Measurements from ENCODE around the gene CNTNAP2.
"Not testable (repeated sequence)": the region's sequence is repeated elsewhere in the genome, so short reads cannot be mapped to it uniquely, and the experiment has no call there.

Gene CNTNAP2

DNA sequence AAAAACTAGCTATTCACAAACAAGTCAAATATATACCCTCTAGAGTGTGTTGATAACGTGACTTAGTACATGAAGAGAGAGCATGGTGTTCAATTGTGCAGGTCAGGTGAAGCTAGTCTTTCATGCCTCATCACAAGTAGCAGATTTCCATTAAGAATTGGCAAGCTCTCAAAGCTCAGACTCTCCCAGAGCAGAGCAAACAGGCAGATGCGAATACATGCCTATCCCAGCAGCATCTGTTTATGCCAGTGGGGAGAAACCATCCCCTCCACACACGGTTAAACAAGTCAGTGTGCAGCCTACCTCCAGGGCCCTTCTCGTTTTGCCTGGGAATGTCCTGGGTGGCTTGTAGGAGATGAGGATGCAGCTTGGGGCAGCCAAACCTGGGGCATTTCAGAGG is 1941.5 kb downstream of the CNTNAP2 start:
- Histone ChIP-seq H3K27ac (ENCODE audit: insufficient read depth, low read length, poor library complexity, severe bottlenecking) (no peak overlapping the region), H3K9me3 (ENCODE audit: control insufficient read depth, low read length) (no peaks in the 10 kb centered on the region), H3K36me3 (ENCODE audit: control insufficient read depth, insufficient read depth, low read length) (no peaks in the 10 kb centered on the region), H3K27me3 (replicated peaks; ENCODE audit: control insufficient read depth, insufficient read depth, low read length, poor library complexity, severe bottlenecking) (no peaks in the 10 kb centered on the region), H3K4me1 (ENCODE audit: control insufficient read depth, insufficient read depth, low read length, poor library complexity, severe bottlenecking) (no peaks in the 10 kb centered on the region), H3K4me3 (ENCODE audit: insufficient read depth, low read depth, low read length, poor library complexity, severe bottlenecking) (no peak overlapping the region)
- no peak for DNase-seq

DNA sequence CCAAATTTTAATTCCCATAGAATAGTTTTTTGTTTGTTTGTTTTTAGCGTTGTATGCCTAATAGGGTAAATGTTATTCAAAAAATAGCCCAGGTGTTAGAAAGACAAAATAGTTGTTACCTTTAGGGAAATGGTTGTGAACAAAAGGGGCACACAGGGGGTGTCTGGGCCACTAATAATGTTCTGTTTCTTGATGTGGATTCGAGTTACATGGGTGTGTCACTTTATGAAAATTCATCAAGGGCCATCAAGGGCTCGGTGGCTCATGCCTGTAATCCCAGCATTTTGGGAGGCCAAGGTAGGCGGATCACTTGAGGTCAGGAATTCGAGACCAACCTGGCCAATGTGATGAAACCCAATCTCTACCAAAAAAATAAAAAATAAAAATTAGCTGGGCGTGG is 1942.2 kb downstream of the CNTNAP2 start:
- Histone ChIP-seq H3K27ac (ENCODE audit: insufficient read depth, low read length, poor library complexity, severe bottlenecking) (no peak overlapping the region), H3K4me3 (ENCODE audit: insufficient read depth, low read depth, low read length, poor library complexity, severe bottlenecking) (no peak overlapping the region), H3K27me3 (replicated peaks; ENCODE audit: control insufficient read depth, insufficient read depth, low read length, poor library complexity, severe bottlenecking) (no peaks in the 10 kb centered on the region), H3K36me3 (ENCODE audit: control insufficient read depth, insufficient read depth, low read length) (no peaks in the 10 kb centered on the region), H3K4me1 (ENCODE audit: control insufficient read depth, insufficient read depth, low read length, poor library complexity, severe bottlenecking) (no peaks in the 10 kb centered on the region), H3K9me3 (ENCODE audit: control insufficient read depth, low read length) (no peaks in the 10 kb centered on the region)
- no peak for DNase-seq

DNA sequence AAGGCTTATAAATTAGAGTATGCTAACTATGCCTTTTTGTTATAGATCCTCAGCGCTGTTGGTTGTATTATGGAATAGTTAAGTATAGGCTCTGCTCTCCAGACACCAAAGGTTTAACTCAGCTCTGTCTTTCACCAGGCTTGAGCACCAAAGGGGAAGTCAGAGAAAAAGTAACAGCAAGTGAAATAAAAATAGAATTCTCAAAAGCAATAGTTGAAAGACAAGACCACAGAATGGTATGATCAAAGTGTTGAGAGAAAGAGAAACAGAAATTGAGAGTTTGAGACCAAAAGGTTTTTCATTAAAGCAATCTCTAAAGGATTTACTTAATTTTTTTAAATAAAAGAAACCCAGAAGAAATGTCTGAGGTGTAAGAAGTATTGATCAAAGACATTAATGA is 1944.1 kb downstream of the CNTNAP2 start:
- H3K27ac ChIP-seq (ENCODE audit: insufficient read depth, low read length, poor library complexity, severe bottlenecking): no peak overlapping the region
- DNase-seq: no peak

DNA sequence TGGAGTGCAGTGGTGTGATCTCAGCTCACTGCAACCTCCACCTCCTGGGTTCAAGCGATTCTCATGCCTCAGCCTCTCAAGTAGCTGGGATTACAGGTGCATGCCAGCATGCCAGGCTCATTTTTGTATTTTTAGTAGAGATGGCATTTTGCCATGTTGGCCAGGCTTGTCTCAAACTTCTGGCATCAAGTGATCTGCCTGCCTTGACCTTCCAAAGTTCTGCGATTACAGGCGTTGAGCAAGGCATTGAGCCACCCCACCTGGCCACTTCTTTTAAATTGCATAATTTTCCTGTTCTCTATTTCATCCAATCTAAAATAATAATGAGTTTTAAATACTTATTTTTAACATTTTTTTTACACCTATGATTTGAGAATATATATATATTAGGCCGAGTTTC is 1961.5 kb downstream of the CNTNAP2 start:
- not testable (repeated sequence) for H3K4me1 ChIP-seq (ENCODE audit: control insufficient read depth, insufficient read depth, low read length, poor library complexity, severe bottlenecking); H3K27ac ChIP-seq (ENCODE audit: insufficient read depth, low read length, poor library complexity, severe bottlenecking); H3K9me3 ChIP-seq (ENCODE audit: control insufficient read depth, low read length); H3K27me3 ChIP-seq (replicated peaks; ENCODE audit: control insufficient read depth, insufficient read depth, low read length, poor library complexity, severe bottlenecking); H3K4me3 ChIP-seq (ENCODE audit: insufficient read depth, low read depth, low read length, poor library complexity, severe bottlenecking); H3K36me3 ChIP-seq (ENCODE audit: control insufficient read depth, insufficient read depth, low read length); DNase-seq

More for the DNA sequence above, 1944.1 kb downstream of the CNTNAP2 start:
- no peaks in the 10 kb centered on the region for H3K4me1 ChIP-seq (ENCODE audit: control insufficient read depth, insufficient read depth, low read length, poor library complexity, severe bottlenecking)
- no peaks in the 10 kb centered on the region for H3K27me3 ChIP-seq (replicated peaks; ENCODE audit: control insufficient read depth, insufficient read depth, low read length, poor library complexity, severe bottlenecking)
- no peak overlapping the region for H3K4me3 ChIP-seq (ENCODE audit: insufficient read depth, low read depth, low read length, poor library complexity, severe bottlenecking)
- H3K36me3 ChIP-seq (ENCODE audit: control insufficient read depth, insufficient read depth, low read length): no peaks in the 10 kb centered on the region
- H3K9me3 ChIP-seq (ENCODE audit: control insufficient read depth, low read length): no peaks in the 10 kb centered on the region

DNA sequence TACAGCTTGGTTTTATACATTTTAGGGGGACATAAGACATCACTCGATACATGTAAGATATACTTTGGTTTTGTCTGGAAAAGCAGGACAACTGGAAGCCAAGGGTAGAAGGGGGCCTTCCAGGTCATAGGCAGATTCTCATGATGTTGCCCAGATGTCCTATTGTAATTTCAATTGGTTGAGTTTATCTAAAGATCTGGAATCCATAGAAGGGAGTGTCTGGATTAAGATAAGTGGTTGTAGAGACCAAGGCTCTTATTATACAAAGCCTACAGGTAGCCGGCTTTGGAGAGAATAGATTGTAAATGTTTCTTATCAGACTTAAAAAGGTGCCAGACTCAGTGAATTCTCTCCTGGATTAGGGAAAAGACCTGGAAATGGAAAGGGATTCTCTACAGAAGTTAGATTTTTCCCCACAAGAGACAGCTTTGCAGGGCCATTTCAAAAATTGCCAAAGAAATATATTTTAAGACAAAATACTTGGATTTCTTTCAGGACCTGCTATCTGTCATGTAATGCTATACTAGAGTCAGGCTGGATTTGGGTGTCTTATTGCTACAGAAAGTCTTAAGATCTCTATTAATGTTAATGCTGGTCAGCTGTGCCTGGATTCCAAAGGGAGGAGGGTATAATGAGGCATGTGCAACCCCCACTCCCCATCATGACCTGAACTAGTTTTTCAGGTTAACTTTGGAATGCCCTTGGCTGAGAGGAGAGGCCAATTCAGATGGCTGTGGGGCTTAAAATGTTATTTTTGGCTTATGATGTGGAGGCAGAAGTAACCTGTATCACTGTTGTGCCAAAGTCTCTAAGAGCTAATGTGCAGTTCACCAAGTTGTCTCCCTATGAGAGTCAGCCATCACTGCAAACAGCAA is 1962.8 kb downstream of the CNTNAP2 start:
- H3K36me3 ChIP-seq (ENCODE audit: control insufficient read depth, insufficient read depth, low read length): no peaks in the 10 kb centered on the region
- H3K9me3 ChIP-seq (ENCODE audit: control insufficient read depth, low read length): no peaks in the 10 kb centered on the region
- no peaks in the 10 kb centered on the region for H3K27me3 ChIP-seq (replicated peaks; ENCODE audit: control insufficient read depth, insufficient read depth, low read length, poor library complexity, severe bottlenecking)
- H3K4me3 ChIP-seq (ENCODE audit: insufficient read depth, low read depth, low read length, poor library complexity, severe bottlenecking): no peak overlapping the region
- no peak overlapping the region for H3K27ac ChIP-seq (ENCODE audit: insufficient read depth, low read length, poor library complexity, severe bottlenecking)
- no peaks in the 10 kb centered on the region for H3K4me1 ChIP-seq (ENCODE audit: control insufficient read depth, insufficient read depth, low read length, poor library complexity, severe bottlenecking)
- DNase-seq: no peak

DNA sequence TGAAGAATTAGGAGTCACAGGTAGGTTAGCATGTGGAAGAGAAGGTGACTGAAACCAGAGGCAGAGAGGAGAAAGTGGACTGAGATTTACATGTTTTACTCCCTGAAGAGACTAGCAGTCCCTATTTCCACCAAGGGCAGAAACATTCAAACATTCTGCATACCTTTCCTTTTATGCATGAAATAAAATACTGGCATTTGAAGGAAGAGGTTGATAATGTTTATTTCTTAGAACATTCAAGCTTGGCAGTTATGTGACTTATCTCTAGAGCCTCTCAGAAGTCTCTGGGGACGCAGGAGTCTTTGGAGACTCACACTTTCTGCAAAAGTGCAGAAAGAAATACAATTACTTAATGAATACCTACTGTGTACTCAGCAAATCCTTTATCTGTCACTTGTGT is 1966.8 kb downstream of the CNTNAP2 start:
- DNase-seq: no peak
- H3K9me3 ChIP-seq (ENCODE audit: control insufficient read depth, low read length): no peaks in the 10 kb centered on the region
- no peaks in the 10 kb centered on the region for H3K27me3 ChIP-seq (replicated peaks; ENCODE audit: control insufficient read depth, insufficient read depth, low read length, poor library complexity, severe bottlenecking)
- no peak overlapping the region for H3K27ac ChIP-seq (ENCODE audit: insufficient read depth, low read length, poor library complexity, severe bottlenecking)
- H3K36me3 ChIP-seq (ENCODE audit: control insufficient read depth, insufficient read depth, low read length): no peaks in the 10 kb centered on the region
- H3K4me1 ChIP-seq (ENCODE audit: control insufficient read depth, insufficient read depth, low read length, poor library complexity, severe bottlenecking): no peaks in the 10 kb centered on the region
- H3K4me3 ChIP-seq (ENCODE audit: insufficient read depth, low read depth, low read length, poor library complexity, severe bottlenecking): no peak overlapping the region

DNA sequence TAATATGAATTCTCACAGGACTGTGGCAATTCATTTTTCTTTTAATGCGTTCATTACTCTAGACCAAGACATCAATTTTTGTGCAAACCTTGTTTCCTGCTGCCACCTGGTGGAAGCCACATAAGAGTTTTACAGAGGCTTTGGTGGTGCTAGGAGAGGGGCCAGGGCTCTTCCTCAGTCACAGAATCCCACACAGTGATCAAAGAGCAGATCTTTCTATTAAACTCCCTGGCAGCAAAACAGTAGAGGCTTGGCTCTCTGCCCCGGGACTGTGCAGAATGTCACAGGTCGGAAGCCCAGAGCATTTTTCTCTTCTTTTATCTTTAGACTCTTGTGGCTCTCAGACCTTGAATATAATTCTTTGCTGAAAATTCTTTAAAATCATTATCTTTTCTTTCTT is 1967.5 kb downstream of the CNTNAP2 start:
- Histone ChIP-seq H3K36me3 (ENCODE audit: control insufficient read depth, insufficient read depth, low read length) (no peaks in the 10 kb centered on the region), H3K9me3 (ENCODE audit: control insufficient read depth, low read length) (no peaks in the 10 kb centered on the region), H3K4me1 (ENCODE audit: control insufficient read depth, insufficient read depth, low read length, poor library complexity, severe bottlenecking) (no peaks in the 10 kb centered on the region), H3K27me3 (replicated peaks; ENCODE audit: control insufficient read depth, insufficient read depth, low read length, poor library complexity, severe bottlenecking) (no peaks in the 10 kb centered on the region), H3K27ac (ENCODE audit: insufficient read depth, low read length, poor library complexity, severe bottlenecking) (no peak overlapping the region), H3K4me3 (ENCODE audit: insufficient read depth, low read depth, low read length, poor library complexity, severe bottlenecking) (no peak overlapping the region)
- DNase-seq: no peak

DNA sequence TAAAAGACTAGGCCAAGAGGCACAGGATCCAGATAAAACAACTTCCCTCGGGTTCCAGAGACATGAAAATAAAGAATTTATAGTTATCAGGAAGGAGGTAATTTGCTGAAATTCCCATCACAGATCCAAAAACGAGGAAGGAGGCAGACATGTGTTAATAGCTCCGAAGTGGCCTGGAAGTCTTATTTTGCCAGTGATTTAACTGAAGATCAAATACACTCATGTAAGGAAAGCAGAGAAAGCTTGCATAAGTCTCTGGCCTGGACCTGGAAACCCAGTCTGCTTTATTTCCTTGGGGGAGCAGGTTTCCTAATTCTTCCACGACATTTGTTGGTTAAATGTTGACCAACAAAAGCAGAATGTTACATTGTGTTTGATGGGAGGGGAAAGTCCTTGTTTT is 1975.3 kb downstream of the CNTNAP2 start:
- H3K4me3 ChIP-seq (ENCODE audit: insufficient read depth, low read depth, low read length, poor library complexity, severe bottlenecking): no peak overlapping the region
- H3K27ac ChIP-seq (ENCODE audit: insufficient read depth, low read length, poor library complexity, severe bottlenecking): no peak overlapping the region
- H3K9me3 ChIP-seq (ENCODE audit: control insufficient read depth, low read length): no peaks in the 10 kb centered on the region
- H3K27me3 ChIP-seq (replicated peaks; ENCODE audit: control insufficient read depth, insufficient read depth, low read length, poor library complexity, severe bottlenecking): no peaks in the 10 kb centered on the region
- H3K36me3 ChIP-seq (ENCODE audit: control insufficient read depth, insufficient read depth, low read length): no peaks in the 10 kb centered on the region
- no peaks in the 10 kb centered on the region for H3K4me1 ChIP-seq (ENCODE audit: control insufficient read depth, insufficient read depth, low read length, poor library complexity, severe bottlenecking)
- DNase-seq: no peak

DNA sequence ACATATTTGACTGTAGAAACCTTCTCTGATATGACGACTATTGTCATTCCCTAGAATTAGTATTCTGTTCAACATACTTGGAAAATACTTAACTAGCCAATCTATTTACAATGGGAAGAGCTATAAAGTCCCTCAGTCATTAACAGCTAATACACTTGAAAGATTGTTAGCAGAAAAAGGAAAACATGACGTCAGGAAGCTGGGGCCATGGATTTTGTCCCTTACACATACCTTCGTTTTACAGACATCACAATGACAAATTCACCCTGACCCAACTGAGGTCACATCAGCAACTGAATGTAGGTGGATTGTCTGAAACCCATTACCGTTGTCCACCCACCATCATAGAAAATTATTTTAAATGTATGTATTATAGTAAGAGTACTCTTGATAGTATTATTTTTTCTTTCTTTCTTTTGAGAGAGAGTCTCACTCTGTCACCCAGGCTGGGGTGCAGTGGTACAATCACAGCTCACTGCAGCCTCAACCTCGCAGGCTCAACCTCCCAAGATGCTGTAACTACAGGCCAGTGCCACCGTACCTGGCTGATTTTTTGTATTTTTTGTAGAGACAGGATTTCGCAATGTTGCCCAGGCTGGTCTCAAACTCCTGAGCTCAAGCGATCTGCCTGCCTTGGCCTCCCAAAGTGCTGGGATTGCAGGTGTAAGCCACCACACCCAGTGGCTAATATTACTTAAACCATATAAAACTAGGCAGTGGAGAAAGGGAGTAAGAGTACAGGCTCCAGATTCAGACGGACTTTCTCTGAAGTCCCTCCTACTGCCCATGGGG is 1977.0 kb downstream of the CNTNAP2 start:
- Histone ChIP-seq H3K4me3 (ENCODE audit: insufficient read depth, low read depth, low read length, poor library complexity, severe bottlenecking) (no peak overlapping the region), H3K9me3 (ENCODE audit: control insufficient read depth, low read length) (no peaks in the 10 kb centered on the region), H3K27me3 (replicated peaks; ENCODE audit: control insufficient read depth, insufficient read depth, low read length, poor library complexity, severe bottlenecking) (no peaks in the 10 kb centered on the region), H3K36me3 (ENCODE audit: control insufficient read depth, insufficient read depth, low read length) (no peaks in the 10 kb centered on the region), H3K27ac (ENCODE audit: insufficient read depth, low read length, poor library complexity, severe bottlenecking) (no peak overlapping the region), H3K4me1 (ENCODE audit: control insufficient read depth, insufficient read depth, low read length, poor library complexity, severe bottlenecking) (no peaks in the 10 kb centered on the region)
- DNase-seq: no peak

DNA sequence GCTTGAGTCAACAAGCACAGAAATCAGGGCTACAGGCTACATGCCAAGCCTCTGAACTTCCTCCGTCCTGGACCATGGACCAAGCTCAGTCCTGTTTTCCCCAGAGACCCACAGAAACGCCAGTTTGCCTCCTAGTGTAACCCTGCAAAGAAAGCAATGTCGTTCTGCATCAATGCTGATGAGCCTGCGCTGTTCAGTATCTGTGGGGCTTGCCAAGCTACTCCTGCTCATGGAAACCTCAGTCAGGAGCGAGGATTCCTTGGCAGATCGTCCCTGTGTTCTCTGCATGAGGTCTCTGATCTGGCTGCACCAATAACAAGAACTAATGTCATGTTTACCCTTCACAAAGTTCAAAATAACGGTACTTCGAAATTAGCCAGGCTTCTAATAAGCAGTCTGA is 1978.5 kb downstream of the CNTNAP2 start:
- Histone ChIP-seq H3K36me3 (ENCODE audit: control insufficient read depth, insufficient read depth, low read length) (no peaks in the 10 kb centered on the region), H3K9me3 (ENCODE audit: control insufficient read depth, low read length) (no peaks in the 10 kb centered on the region), H3K27me3 (replicated peaks; ENCODE audit: control insufficient read depth, insufficient read depth, low read length, poor library complexity, severe bottlenecking) (no peaks in the 10 kb centered on the region), H3K4me3 (ENCODE audit: insufficient read depth, low read depth, low read length, poor library complexity, severe bottlenecking) (no peak overlapping the region), H3K4me1 (ENCODE audit: control insufficient read depth, insufficient read depth, low read length, poor library complexity, severe bottlenecking) (no peaks in the 10 kb centered on the region), H3K27ac (ENCODE audit: insufficient read depth, low read length, poor library complexity, severe bottlenecking) (no peak overlapping the region)
- DNase-seq: no peak
